ENCODE data around the gene DHRS12.

The DHRS12 gene

GRCh38 chr13:51805925-51806324, 2.0 kb upstream of the DHRS12 start:
- Mint-ChIP-seq H3K4me3 (peak overlapping the region; percentile 97), H3K36me3 (peaks cover 7% of the 10 kb centered on the region), H3K4me1 (ENCODE audit: low read depth) (peaks cover 53% of the 10 kb centered on the region), H3K27me3 (no peaks in the 10 kb centered on the region), H3K9me3 (ENCODE audit: low read depth) (no peaks in the 10 kb centered on the region), H3K27ac (peak overlapping the region; percentile 99)

DNA sequence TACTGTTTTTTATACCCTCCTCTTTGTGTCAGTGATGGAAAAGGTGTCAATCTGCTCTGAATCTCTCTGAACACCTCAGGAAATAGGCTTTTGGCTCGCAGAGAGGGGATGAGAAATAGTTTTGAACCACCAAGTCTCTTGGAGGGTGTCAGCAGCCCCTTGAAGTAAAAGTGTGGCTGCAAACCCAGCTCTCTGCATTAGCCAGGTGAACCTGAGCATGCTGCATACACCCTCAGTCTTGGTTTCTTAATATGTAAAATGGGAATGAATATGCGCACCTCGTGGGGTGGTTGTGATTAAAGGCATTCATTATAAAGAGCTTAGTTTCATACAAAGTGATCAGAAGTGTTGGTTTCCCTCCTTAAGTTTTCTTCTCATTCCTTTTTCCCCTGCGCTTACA, 1.4 kb upstream of the DHRS12 start:
- H3K36me3 Mint-ChIP-seq = peaks cover 7% of the 10 kb centered on the region
- H3K27me3 Mint-ChIP-seq = no peaks in the 10 kb centered on the region
- H3K4me3 Mint-ChIP-seq = peak overlapping the region; percentile 97
- H3K27ac Mint-ChIP-seq = peak overlapping the region; percentile 99
- peaks cover 55% of the 10 kb centered on the region for H3K4me1 Mint-ChIP-seq (ENCODE audit: low read depth)
- no peaks in the 10 kb centered on the region for H3K9me3 Mint-ChIP-seq (ENCODE audit: low read depth)

- peak overlapping the region; percentile 97 for H3K4me3 Mint-ChIP-seq
- peaks cover 7% of the 10 kb centered on the region for H3K36me3 Mint-ChIP-seq
- H3K9me3 Mint-ChIP-seq (ENCODE audit: low read depth) = no peaks in the 10 kb centered on the region
- H3K27me3 Mint-ChIP-seq = no peaks in the 10 kb centered on the region
- peaks cover 57% of the 10 kb centered on the region for H3K4me1 Mint-ChIP-seq (ENCODE audit: low read depth)
- H3K27ac Mint-ChIP-seq = peak overlapping the region; percentile 99
These were observed 571 bp upstream of the DHRS12 start for GRCh38 chr13:51804295-51805172.

DNA sequence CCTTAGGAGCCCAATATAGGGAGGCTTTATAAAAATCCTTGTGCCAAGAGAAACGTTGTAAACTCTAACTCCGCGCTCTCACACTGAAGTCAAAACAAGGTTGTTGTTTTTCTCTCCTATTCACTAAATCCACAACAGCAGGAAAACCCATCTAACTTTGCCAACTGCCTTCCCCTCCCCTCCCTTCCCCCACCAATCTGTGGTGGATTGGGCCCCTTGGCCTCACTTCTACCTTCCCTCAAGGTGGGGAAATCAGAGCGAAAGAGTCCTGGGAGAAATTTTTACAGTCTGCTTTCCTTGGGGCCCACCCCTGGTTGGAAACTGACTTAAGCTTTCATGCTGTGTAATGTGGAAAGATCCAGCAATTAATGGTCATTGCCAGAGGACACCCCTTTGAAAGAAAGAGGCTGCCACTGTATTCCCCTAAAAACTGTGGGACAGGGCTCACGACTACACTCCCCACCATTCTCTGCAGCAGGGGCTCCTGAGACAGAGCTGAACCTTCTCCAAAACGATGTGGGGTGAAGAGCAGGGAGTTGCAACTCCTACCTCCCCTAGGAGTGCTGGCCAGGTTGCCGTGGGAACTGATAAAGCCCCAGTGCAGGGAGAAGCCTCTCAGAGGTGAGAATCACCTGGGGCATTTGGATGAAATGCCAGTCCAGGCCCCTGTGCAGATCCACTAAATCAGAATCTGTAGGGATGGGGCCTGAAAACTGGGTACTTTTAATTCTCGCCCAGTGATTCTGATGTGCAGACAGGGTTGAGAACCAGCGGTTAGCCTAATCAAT, 1.1 kb downstream of the DHRS12 start:
- Mint-ChIP-seq H3K36me3 (no peaks in the 10 kb centered on the region), H3K9me3 (ENCODE audit: low read depth) (no peaks in the 10 kb centered on the region), H3K27me3 (no peaks in the 10 kb centered on the region), H3K27ac (peak overlapping the region; percentile 100), H3K4me3 (peak overlapping the region; percentile 96), H3K4me1 (ENCODE audit: low read depth) (peaks cover 60% of the 10 kb centered on the region)

DNA sequence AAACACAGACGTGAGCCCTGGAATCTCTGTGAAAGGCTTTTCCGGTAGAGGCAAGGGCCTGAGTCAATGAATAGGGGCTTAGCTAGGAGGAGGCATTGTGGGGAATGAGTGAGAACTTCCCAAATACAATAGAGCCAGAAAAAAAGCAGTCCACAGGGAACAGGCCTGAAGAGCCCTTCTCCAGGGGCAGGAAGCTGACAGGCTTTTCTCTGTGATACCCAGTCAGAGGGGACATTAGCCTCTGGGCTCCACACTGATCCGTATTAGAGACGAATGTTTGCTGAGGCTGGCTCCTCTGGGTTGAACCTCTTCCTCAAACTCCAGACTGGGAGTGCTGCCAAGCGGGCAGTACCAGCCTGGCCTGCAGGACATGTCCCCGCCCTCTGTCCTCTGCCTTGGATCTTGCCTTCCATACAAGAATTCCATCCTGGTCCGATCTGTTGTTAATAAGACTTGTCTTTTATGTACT, 2.3 kb downstream of the DHRS12 start:
- Mint-ChIP-seq H3K36me3 (no peaks in the 10 kb centered on the region), H3K4me1 (ENCODE audit: low read depth) (peaks cover 56% of the 10 kb centered on the region), H3K27ac (peak overlapping the region; percentile 100), H3K27me3 (no peaks in the 10 kb centered on the region), H3K9me3 (ENCODE audit: low read depth) (no peaks in the 10 kb centered on the region), H3K4me3 (peak overlapping the region; percentile 96)

DNA sequence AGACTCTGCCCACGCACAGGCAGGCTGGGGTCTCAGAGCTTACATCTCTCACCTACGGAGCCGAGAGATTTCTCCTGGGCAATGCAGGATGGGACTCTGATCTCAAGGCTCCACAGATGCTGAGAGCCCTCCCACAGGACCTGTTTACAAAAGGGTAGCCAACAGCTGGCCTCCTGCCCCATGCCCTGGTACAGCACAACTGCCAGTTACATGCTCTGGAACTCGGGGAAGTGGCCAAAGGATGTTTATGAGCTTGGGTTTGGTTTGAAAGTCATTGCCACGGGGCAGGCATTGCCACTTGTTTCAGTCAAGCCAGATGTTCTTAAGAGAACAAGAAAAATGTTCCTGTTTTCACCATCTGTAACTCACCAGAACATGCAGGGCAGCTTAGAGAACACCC, 3.5 kb downstream of the DHRS12 start:
- H3K4me1 Mint-ChIP-seq (ENCODE audit: low read depth) = peaks cover 45% of the 10 kb centered on the region
- H3K27ac Mint-ChIP-seq = peak overlapping the region; percentile 34
- no peaks in the 10 kb centered on the region for H3K36me3 Mint-ChIP-seq
- H3K9me3 Mint-ChIP-seq (ENCODE audit: low read depth) = no peaks in the 10 kb centered on the region
- no peak overlapping the region for H3K4me3 Mint-ChIP-seq
- no peaks in the 10 kb centered on the region for H3K27me3 Mint-ChIP-seq

- no peaks in the 10 kb centered on the region for H3K27me3 Mint-ChIP-seq
- peak overlapping the region; percentile 10 for H3K27ac Mint-ChIP-seq
- peaks cover 40% of the 10 kb centered on the region for H3K4me1 Mint-ChIP-seq (ENCODE audit: low read depth)
These were observed 4.7 kb downstream of the DHRS12 start for GRCh38 chr13:51799261-51799660.

DNA sequence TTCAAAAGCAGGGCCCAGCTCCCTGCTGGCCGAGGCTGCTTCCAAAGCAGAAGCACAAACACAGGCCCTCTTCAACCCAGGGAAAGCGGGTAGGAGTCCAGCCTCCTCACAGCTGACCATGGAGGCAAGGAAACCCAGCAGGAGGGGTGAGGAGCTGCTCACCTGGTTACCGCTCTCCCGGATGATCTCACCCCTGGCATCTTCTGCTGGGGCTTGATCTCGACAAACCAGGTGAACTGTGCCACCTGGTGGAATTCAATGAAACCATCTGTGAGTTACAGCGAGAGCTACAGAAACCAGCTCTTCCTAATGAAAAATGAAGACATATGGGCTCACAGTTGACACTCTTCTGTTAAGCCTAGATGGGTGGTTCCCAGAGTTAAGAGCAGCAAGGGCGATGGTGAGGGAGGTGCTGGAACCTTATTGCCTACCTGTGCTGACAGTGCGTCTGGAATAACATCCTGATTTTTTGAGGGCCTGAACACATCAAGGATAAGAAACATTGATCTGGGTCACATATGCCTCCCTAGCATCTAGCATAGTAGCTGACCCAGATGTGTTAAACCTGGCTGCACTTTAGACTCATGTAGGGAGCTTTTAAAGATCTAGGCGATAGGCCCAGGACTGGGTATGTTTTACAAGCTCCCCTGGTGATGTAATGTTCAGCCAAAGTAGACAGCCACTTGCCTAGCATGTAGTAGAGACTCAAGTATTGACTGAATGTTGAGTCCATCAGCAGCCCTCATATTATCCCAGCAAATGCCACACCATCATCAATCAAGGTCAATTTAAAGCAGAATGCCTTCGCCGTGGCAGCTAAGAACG, 6.1 kb downstream of the DHRS12 start:
- no peaks in the 10 kb centered on the region for H3K27me3 Mint-ChIP-seq
- H3K9me3 Mint-ChIP-seq (ENCODE audit: low read depth) = no peaks in the 10 kb centered on the region
- peaks cover 48% of the 10 kb centered on the region for H3K4me1 Mint-ChIP-seq (ENCODE audit: low read depth)
- peak overlapping the region; percentile 16 for H3K27ac Mint-ChIP-seq
- H3K36me3 Mint-ChIP-seq = peaks cover 5% of the 10 kb centered on the region
- no peak overlapping the region for H3K4me3 Mint-ChIP-seq

More at GRCh38 chr13:51799261-51799660, 4.7 kb downstream of the DHRS12 start:
- Mint-ChIP-seq H3K9me3 (ENCODE audit: low read depth) (no peaks in the 10 kb centered on the region), H3K36me3 (no peaks in the 10 kb centered on the region), H3K4me3 (no peak overlapping the region)

DNA sequence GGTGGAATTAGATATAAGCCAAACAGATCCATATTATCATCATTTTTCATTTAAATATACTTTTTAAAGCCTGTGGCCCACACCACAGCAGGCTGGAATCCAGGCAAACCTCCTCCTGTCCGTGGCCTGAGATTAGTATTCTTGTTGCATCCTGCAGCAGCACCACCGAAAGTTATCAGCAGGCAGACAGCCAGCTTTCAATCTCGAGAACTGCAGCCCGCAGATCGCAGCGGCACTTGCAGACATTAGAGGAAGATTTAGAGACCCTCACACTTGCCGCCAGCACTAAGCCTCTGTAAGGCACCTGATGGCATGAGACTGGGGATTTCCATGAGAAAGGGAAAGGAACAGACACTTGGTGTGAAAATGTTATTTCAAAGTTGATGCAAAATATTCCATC, 7.4 kb downstream of the DHRS12 start:
- H3K27ac Mint-ChIP-seq = peak overlapping the region; percentile 22
- peaks cover 12% of the 10 kb centered on the region for H3K36me3 Mint-ChIP-seq
- H3K9me3 Mint-ChIP-seq (ENCODE audit: low read depth) = no peaks in the 10 kb centered on the region
- H3K4me3 Mint-ChIP-seq = no peak overlapping the region
- peaks cover 43% of the 10 kb centered on the region for H3K4me1 Mint-ChIP-seq (ENCODE audit: low read depth)
- no peaks in the 10 kb centered on the region for H3K27me3 Mint-ChIP-seq

- Mint-ChIP-seq H3K36me3 (peaks cover 16% of the 10 kb centered on the region), H3K9me3 (ENCODE audit: low read depth) (no peaks in the 10 kb centered on the region), H3K27ac (no peak overlapping the region), H3K4me1 (ENCODE audit: low read depth) (peaks cover 39% of the 10 kb centered on the region), H3K27me3 (no peaks in the 10 kb centered on the region), H3K4me3 (no peak overlapping the region)
These were observed 8.5 kb downstream of the DHRS12 start for GRCh38 chr13:51795419-51795818.

- peaks cover 37% of the 10 kb centered on the region for H3K4me1 Mint-ChIP-seq (ENCODE audit: low read depth)
- H3K27me3 Mint-ChIP-seq = no peaks in the 10 kb centered on the region
- H3K9me3 Mint-ChIP-seq (ENCODE audit: low read depth) = no peaks in the 10 kb centered on the region
- H3K36me3 Mint-ChIP-seq = peaks cover 16% of the 10 kb centered on the region
- H3K27ac Mint-ChIP-seq = no peak overlapping the region
- H3K4me3 Mint-ChIP-seq = no peak overlapping the region
These were observed 9.0 kb downstream of the DHRS12 start for GRCh38 chr13:51794964-51795363.

GRCh38 chr13:51793570-51794271, 10.2 kb downstream of the DHRS12 start:
- Mint-ChIP-seq H3K36me3 (peaks cover 19% of the 10 kb centered on the region), H3K9me3 (ENCODE audit: low read depth) (no peaks in the 10 kb centered on the region), H3K27me3 (no peaks in the 10 kb centered on the region), H3K27ac (peak overlapping the region; percentile 93), H3K4me1 (ENCODE audit: low read depth) (peaks cover 36% of the 10 kb centered on the region), H3K4me3 (no peak overlapping the region)

DNA sequence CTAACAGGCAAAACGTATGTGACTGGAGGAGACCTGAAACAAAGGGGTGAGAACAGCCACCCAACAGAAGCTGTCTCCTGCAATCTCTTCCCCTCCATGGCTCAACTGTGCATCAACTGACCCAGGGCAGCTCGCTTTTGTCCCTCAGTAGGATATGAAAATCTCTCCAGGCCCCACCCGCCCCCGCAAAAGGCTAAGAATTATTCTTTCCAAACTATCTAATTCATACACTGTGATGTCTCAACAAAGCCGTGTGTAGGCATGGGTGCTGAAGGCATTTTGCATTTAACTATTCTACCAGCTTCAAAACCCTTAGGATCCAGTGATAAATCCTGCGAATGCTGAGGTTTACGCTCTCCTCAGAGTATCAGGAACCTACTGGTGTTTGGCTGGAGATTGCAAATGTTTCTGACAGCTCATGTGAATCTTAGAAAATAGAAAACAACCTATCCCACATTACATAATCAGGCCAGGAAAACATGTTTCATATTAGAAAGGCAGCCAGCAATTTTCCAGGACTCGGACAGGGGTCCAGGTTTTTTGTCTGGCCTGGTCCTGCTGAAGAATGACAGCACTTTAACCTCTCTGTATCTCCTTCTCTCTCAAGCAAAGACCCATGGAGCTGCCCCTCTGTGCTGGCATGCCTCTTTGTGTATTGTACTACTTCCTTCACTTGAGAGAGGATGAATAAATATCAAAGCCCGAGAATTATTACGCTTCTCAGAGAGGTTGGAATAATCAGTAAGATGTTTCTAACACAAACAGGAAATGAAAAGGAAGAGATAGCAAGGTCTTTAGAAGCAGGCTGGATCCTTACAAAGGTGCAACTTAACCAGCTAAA, 17.3 kb downstream of the DHRS12 start:
- Mint-ChIP-seq H3K9me3 (ENCODE audit: low read depth) (no peaks in the 10 kb centered on the region), H3K36me3 (peaks cover 7% of the 10 kb centered on the region)

More for the DNA sequence above, 17.3 kb downstream of the DHRS12 start:
- Mint-ChIP-seq H3K27ac (no peak overlapping the region), H3K4me1 (ENCODE audit: low read depth) (peaks cover 3% of the 10 kb centered on the region), H3K27me3 (no peaks in the 10 kb centered on the region), H3K4me3 (no peak overlapping the region)
